ENCODE measurements around the gene USP47.

USP47 gene

DNA sequence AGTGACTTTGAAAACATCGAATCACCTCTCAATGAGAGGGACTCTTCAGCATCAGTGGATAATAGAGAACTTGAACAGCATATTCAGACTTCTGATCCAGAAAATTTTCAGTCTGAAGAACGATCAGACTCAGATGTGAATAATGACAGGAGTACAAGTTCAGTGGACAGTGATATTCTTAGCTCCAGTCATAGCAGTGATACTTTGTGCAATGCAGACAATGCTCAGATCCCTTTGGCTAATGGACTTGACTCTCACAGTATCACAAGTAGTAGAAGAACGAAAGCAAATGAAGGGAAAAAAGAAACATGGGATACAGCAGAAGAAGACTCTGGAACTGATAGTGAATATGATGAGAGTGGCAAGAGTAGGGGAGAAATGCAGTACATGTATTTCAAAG lies 100.9 kb downstream of the USP47 start:
- no peak overlapping the region for H3K4me3 ChIP-seq (replicated peaks; ENCODE audit: low read depth, low read length)
- TF ChIP-seq, protein P1, sequence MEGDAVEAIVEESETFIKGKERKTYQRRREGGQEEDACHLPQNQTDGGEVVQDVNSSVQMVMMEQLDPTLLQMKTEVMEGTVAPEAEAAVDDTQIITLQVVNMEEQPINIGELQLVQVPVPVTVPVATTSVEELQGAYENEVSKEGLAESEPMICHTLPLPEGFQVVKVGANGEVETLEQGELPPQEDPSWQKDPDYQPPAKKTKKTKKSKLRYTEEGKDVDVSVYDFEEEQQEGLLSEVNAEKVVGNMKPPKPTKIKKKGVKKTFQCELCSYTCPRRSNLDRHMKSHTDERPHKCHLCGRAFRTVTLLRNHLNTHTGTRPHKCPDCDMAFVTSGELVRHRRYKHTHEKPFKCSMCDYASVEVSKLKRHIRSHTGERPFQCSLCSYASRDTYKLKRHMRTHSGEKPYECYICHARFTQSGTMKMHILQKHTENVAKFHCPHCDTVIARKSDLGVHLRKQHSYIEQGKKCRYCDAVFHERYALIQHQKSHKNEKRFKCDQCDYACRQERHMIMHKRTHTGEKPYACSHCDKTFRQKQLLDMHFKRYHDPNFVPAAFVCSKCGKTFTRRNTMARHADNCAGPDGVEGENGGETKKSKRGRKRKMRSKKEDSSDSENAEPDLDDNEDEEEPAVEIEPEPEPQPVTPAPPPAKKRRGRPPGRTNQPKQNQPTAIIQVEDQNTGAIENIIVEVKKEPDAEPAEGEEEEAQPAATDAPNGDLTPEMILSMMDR (IDR thresholded peaks at IDR 0.05; ENCODE audit: low read depth, low read length, missing control alignments) = no peak
- no peak for DNase-seq (ENCODE audit: extremely low read depth, low read depth)

DNA sequence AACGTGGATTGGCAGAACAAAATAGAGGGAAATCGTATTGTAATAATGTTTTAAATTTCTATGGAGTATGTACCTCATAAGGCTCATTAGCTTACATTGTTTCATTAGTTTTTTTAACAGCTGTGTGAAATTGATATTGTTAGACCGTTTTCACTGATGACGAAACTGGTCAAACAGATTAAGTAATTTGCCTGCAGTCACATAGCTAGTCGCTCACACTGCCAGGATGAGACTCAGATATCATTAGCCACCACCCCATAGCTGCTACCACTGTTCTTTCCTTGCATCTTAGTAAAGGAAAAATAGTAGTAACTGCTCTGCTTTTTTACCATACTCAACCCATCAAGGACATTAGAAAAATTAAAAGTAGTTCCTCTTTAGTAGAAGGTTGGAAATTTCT lies 102.7 kb downstream of the USP47 start:
- no peak for DNase-seq (ENCODE audit: extremely low read depth, low read depth)
- TF ChIP-seq, protein P1 (IDR thresholded peaks at IDR 0.05; ENCODE audit: low read depth, low read length, missing control alignments) = no peak
- H3K4me3 ChIP-seq (replicated peaks; ENCODE audit: low read depth, low read length) = no peak overlapping the region

DNA sequence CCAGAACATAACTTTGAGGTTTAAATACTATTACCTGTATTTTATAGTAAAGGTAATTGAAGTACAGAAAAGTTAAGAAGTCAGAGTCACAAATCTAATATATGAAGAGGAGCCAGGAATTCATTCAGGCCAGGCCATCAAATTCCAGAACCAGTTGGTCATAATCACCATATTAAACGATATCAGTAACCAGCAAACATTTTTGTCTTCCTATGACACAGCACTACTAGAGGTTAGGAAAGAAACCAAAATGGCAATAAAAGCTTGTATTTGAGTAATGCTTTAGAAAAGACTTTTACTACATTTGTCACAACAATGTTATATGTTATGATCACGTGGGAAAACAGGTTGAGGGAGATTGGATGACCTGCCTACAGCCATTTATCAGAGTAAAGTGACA lies 104.4 kb downstream of the USP47 start:
- no peak overlapping the region for H3K4me3 ChIP-seq (replicated peaks; ENCODE audit: low read depth, low read length)
- TF ChIP-seq, protein P1 (IDR thresholded peaks at IDR 0.05; ENCODE audit: low read depth, low read length, missing control alignments) = no peak
- no peak for DNase-seq (ENCODE audit: extremely low read depth, low read depth)

DNA sequence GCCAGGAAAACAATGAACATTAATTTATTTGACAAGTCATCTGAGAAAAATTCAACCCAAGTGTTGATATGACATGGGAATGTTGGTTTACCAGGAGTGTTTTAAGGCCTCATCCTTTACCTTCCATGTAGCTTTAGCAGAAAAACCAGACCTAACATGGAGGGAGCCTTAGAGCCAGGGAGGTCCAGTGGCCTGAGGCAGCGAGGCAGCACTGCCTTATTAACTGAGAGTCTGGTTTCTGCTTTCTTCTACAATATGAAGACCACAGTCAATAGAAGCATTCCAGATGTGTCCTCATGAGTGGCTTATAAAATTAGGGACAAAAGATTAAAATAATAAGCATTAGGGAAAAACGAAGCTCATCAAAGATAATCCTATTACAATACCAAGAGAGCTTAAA lies 105.1 kb downstream of the USP47 start:
- TF ChIP-seq, protein P1 (IDR thresholded peaks at IDR 0.05; ENCODE audit: low read depth, low read length, missing control alignments) = no peak
- no peak for DNase-seq (ENCODE audit: extremely low read depth, low read depth)
- H3K4me3 ChIP-seq (replicated peaks; ENCODE audit: low read depth, low read length) = no peak overlapping the region

DNA sequence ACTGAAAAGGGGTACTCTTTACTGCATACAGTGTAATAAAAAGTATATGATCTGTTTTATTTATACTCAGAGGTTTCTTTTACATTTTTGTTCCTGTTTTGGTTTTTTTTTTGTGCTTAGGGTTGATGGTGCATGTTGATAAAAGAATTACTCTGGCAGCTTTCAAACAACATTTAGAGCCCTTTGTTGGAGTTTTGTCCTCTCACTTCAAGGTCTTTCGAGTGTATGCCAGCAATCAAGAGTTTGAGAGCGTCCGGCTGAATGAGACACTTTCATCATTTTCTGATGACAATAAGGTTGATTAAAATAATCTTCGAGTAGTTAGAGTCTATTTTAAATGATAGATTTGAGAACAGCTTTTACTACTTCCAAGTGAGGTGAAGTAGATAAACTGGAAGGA lies 106.1 kb downstream of the USP47 start:
- H3K4me3 ChIP-seq (replicated peaks; ENCODE audit: low read depth, low read length) = no peak overlapping the region
- TF ChIP-seq, protein P1 (IDR thresholded peaks at IDR 0.05; ENCODE audit: low read depth, low read length, missing control alignments) = no peak
- no peak for DNase-seq (ENCODE audit: extremely low read depth, low read depth)

DNA sequence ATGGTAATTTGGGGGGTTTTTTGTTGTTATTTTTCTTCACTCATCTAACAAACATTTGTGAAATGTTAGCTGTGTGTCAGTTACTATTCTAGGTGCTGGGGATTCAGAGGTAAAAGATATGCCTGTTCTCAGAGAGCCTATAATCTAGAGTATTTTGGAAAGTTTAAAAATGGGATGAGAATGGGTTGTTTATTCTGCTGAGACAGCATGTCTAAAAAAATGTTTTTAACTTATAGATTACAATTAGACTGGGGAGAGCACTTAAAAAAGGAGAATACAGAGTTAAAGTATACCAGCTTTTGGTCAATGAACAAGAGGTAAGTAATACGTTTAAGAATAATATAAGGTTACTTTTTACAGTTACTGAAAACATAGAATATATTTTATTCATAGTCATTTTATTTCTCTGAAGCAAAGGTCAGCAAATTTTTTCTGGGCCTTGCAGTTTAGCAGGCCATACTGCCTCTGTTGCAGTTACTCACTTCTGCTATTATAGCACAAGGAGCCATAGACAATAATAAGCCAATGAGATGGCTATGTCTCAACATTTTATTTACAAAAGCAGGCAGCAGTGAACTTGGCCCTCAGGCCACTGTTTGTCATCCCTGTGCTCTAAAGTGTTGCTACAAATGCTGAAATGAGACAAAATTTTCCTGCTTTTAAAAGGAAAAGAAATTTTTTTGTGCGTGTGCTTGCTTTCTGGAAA lies 106.6 kb downstream of the USP47 start:
- TF ChIP-seq, protein P1 (IDR thresholded peaks at IDR 0.05; ENCODE audit: low read depth, low read length, missing control alignments) = no peak
- DNase-seq (ENCODE audit: extremely low read depth, low read depth) = no peak
- no peak overlapping the region for H3K4me3 ChIP-seq (replicated peaks; ENCODE audit: low read depth, low read length)

DNA sequence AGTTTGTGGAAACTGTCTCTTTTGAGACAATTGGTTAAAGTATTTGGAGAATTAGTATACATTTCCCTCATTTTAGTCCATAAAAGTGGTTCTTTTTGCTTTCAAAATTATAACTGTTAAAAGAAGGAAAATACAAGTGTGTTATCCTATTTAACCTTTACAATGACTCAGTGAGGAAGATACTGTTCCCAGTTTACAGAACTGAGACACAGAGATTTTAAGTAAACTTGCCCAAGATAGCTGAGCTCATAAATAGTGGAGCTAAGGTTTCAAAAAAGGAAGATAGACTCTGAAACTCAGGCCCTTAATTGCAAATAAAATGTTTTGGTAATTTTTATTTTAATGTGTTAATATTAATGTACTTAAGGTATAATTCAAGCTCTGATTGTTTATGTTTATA lies 107.7 kb downstream of the USP47 start:
- TF ChIP-seq, protein P1 (IDR thresholded peaks at IDR 0.05; ENCODE audit: low read depth, low read length, missing control alignments) = no peak
- no peak for DNase-seq (ENCODE audit: extremely low read depth, low read depth)

More for the DNA sequence above, 107.7 kb downstream of the USP47 start:
- no peak overlapping the region for H3K4me3 ChIP-seq (replicated peaks; ENCODE audit: low read depth, low read length)

All from HFF-Myc (cell line).